HCT116 (cell line): ENCODE results near the gene CHCHD3. TPM values are rescaled to one million over a fixed set of nuclear protein-coding genes. Genes with fewer than 3 reads are reported as not detected.

ENCODE experiments used
- ATAC-seq: fragments of 200-7000 bp; cut with Tn5 transposase; 2 replicates; pipeline ENCODE4 v1.9.1; 2020; ENCODE audit warnings: mild to moderate bottlenecking, moderate library complexity
- BruUV-seq: library from RNA; stranded (reverse); fragments of 400-500 nt; replicated peaks from 2 replicates; lab custom pipeline; 2021; lab: Mats Ljungman, UMichigan
- CTCF ChIA-PET: fragments of 300-600 bp; sonication (Branson Sonifier 250); formaldehyde crosslinking; loops from one replicate; lab custom pipeline; 2021; ENCODE audit warnings: antibody characterized with exemption; lab: Charles Lee
- POLR2A ChIA-PET: fragments of 300-600, 350-600 bp; sonication (Branson Sonifier 250); formaldehyde crosslinking; loops from one replicate; lab custom pipeline; 2021; ENCODE audit warnings: antibody characterized with exemption; lab: Charles Lee
- RAD21 ChIA-PET, 2 experiments: fragments of 300-600 bp; sonication (Branson Sonifier 250); formaldehyde crosslinking; loops; one replicate each; lab custom pipeline; 2023; ENCODE audit warnings: low total read pairs in 2 of 2; ENCODE audit not compliant: uncharacterized antibody in 2 of 2, unreplicated experiment in 2 of 2, low non-redundant PET in 1 of 2; lab: Charles Lee
- DNase-seq: peaks from one replicate; pipeline ENCODE4 v3.0.0-alpha.2; 2010; ENCODE audit warnings: low read depth, low spot score
- H2AFZ ChIP-seq: fragments of 200-600 bp; shearing (Covaris generic), sonication (generic); 2 replicates; pipeline ENCODE4 v1.6.1; 2017; ENCODE audit warnings: low read depth, mixed run types, mixed read lengths, antibody characterized with exemption, low read length; ENCODE audit not compliant: poor library complexity, severe bottlenecking
- H3K27ac ChIP-seq: 2 replicates; pipeline ENCODE4 v1.5.1; 2012; ENCODE audit warnings: low read depth, low read length
- H3K27me3 ChIP-seq: fragments of 200-600 bp; sonication (generic); 2 replicates; pipeline ENCODE4 v1.6.1; 2016; ENCODE audit warnings: mixed run types, low read length, mixed read lengths; ENCODE audit not compliant: insufficient read depth
- H3K36me3 ChIP-seq, 2 experiments: fragments of 200-500 bp in 1 of 2; fragments of 200-600 bp in 1 of 2; sonication (Bioruptor generic) in 1 of 2; sonication (generic) in 1 of 2; 2 replicates each; pipeline versions ENCODE4 v1.5.1 to v1.6.1; 2014 to 2016; ENCODE audit warnings: low read length in 2 of 2, inconsistent platforms in 1 of 2, mixed read lengths in 1 of 2, mixed run types in 1 of 2; ENCODE audit not compliant: insufficient read depth in 2 of 2, control insufficient read depth in 1 of 2
- H3K4me1 ChIP-seq, 2 experiments: fragments of 200-600 bp in 1 of 2; sonication (generic) in 1 of 2; 2 replicates each; pipeline versions ENCODE4 v1.5.1 to v1.6.1; 2012 to 2017; ENCODE audit warnings: low read length in 2 of 2, inconsistent platforms in 1 of 2, mild to moderate bottlenecking in 1 of 2, mixed read lengths in 1 of 2, mixed run types in 1 of 2, moderate library complexity in 1 of 2; ENCODE audit not compliant: insufficient read depth in 2 of 2, control insufficient read depth in 1 of 2
- H3K4me2 ChIP-seq: fragments of 200-600 bp; sonication (generic); 2 replicates; pipeline ENCODE4 v1.6.1; 2017; ENCODE audit warnings: mixed run types, low read length, mixed read lengths
- H3K4me3 ChIP-seq, 2 experiments: fragments of 200-600 bp in 1 of 2; sonication (generic) in 1 of 2; replicated peaks in 1 of 2; 2 replicates each; pipeline ENCODE4 v1.5.1; 2011 to 2016; ENCODE audit warnings: low read length in 2 of 2, control low read depth in 1 of 2, low read depth in 1 of 2, mild to moderate bottlenecking in 1 of 2, mixed read lengths in 1 of 2, mixed run types in 1 of 2
- H3K79me2 ChIP-seq: fragments of 200-600 bp; sonication (generic); 2 replicates; pipeline ENCODE4 v1.6.1; 2017; ENCODE audit warnings: mild to moderate bottlenecking, mixed run types, low read length, moderate library complexity, mixed read lengths; ENCODE audit not compliant: insufficient read depth
- H3K9ac ChIP-seq: fragments of 200-600 bp; sonication (generic); 2 replicates; pipeline ENCODE4 v1.6.1; 2016; ENCODE audit warnings: low read length, mixed read lengths
- H3K9me2 ChIP-seq: fragments of 200-600 bp; sonication (generic), shearing (Covaris generic); 2 replicates; pipeline ENCODE4 v1.6.1; 2017; ENCODE audit warnings: mixed run types, mild to moderate bottlenecking, moderate library complexity; ENCODE audit not compliant: insufficient read depth
- H3K9me3 ChIP-seq, 2 experiments: fragments of 200-500 bp in 1 of 2; fragments of 200-600 bp in 1 of 2; sonication (Bioruptor generic) in 1 of 2; sonication (generic) in 1 of 2; 2 replicates each; pipeline ENCODE4 v1.6.1; 2014 to 2017; ENCODE audit warnings: low read length in 2 of 2, mixed read lengths in 2 of 2, inconsistent platforms in 1 of 2, low read depth in 1 of 2, mild to moderate bottlenecking in 1 of 2, mixed run types in 1 of 2, moderate library complexity in 1 of 2; ENCODE audit not compliant: control insufficient read depth in 1 of 2, insufficient read depth in 1 of 2
- H4K20me1 ChIP-seq: fragments of 200-600 bp; sonication (generic), shearing (Covaris generic); 2 replicates; pipeline ENCODE4 v1.6.1; 2017; ENCODE audit warnings: mixed run types, mild to moderate bottlenecking, moderate library complexity; ENCODE audit not compliant: insufficient read depth
- CBX3 ChIP-seq: IDR thresholded peaks from 2 replicates; pipeline ENCODE4 v1.6.1; 2012; ENCODE audit warnings: low read depth
- EGR1 ChIP-seq: IDR thresholded peaks from 2 replicates; pipeline ENCODE4 v1.6.1; 2012; ENCODE audit warnings: low read depth
- ELF1 ChIP-seq: IDR thresholded peaks from 2 replicates; pipeline ENCODE4 v1.6.1; 2012; ENCODE audit warnings: low read depth, borderline replicate concordance
- EZH2 ChIP-seq: fragments of 200-600 bp; sonication (generic); IDR thresholded peaks from 2 replicates; pipeline ENCODE4 v1.6.1; 2017; ENCODE audit warnings: antibody characterized with exemption, mixed run types
- EZH2phosphoT487 ChIP-seq: fragments of 200-600 bp; IDR thresholded peaks from 2 replicates; pipeline ENCODE4 v1.6.1; 2018; ENCODE audit warnings: antibody characterized with exemption, borderline replicate concordance
- JUND ChIP-seq: IDR thresholded peaks from 2 replicates; pipeline ENCODE4 v1.6.1; 2012
- POLR2A ChIP-seq: IDR thresholded peaks from 2 replicates; pipeline ENCODE4 v1.7.0; 2011; ENCODE audit warnings: borderline replicate concordance; ENCODE audit not compliant: insufficient read depth, insufficient read length; ENCODE audit errors: extremely low read depth
- POLR2AphosphoS5 ChIP-seq: IDR thresholded peaks from 2 replicates; pipeline ENCODE4 v1.6.1; 2011; ENCODE audit warnings: mild to moderate bottlenecking, low read depth, low read length, moderate library complexity
- SIN3A ChIP-seq: IDR thresholded peaks from 2 replicates; pipeline ENCODE4 v1.6.1; 2012; ENCODE audit warnings: low read depth
- SP1 ChIP-seq: IDR thresholded peaks from 2 replicates; pipeline ENCODE4 v1.6.1; 2012; ENCODE audit warnings: low read depth
- TCF7L2 ChIP-seq: IDR thresholded peaks from 2 replicates; pipeline ENCODE4 v1.7.0; 2011; ENCODE audit warnings: borderline replicate concordance, inconsistent platforms; ENCODE audit not compliant: insufficient read depth, insufficient read length; ENCODE audit errors: extremely low read depth
- ZFX ChIP-seq: fragments of 450-650 bp; IDR thresholded peaks from 2 replicates; pipeline ENCODE4 v1.6.1; 2017
- intact Hi-C: fragments of 100-400 bp; cut with micrococcal nuclease; formaldehyde crosslinking; loops from 2 replicates; pipeline ENCODE4 v1.10.0; 2022
- total RNA-seq: library from RNA; stranded (reverse); gene quantifications from one replicate; pipeline ENCODE4 v1.2.1, GENCODE V29; 2021; ENCODE audit not compliant: unreplicated experiment
- TF ChIP-seq, protein P1 (sequence below), 3 experiments: fragments of 200-600 bp in 1 of 3; sonication (generic) in 1 of 3; IDR thresholded peaks in 2 of 3; conservative IDR thresholded peaks in 1 of 3; 2 replicates each; pipeline ENCODE4 v1.5.1; 2012 to 2017; ENCODE audit warnings: low read depth in 2 of 3, low read length in 2 of 3, antibody characterized with exemption in 1 of 3, borderline replicate concordance in 1 of 3, control low read depth in 1 of 3, mild to moderate bottlenecking in 1 of 3, mixed read lengths in 1 of 3, mixed run types in 1 of 3, moderate library complexity in 1 of 3; ENCODE audit not compliant: insufficient read depth in 1 of 3
- TF ChIP-seq, protein P2 (sequence below): IDR thresholded peaks from 2 replicates; pipeline ENCODE4 v1.6.1; 2012; ENCODE audit warnings: low read depth
- TF ChIP-seq, protein P3 (sequence below): IDR thresholded peaks from 2 replicates; pipeline ENCODE4 v1.6.1; 2011; ENCODE audit warnings: mild to moderate bottlenecking, low read length, moderate library complexity; ENCODE audit not compliant: insufficient replicate concordance; ENCODE audit errors: extremely low read depth

Gene CHCHD3
- total RNA-seq, 1 experiment from 2014 or later, result 73.5 TPM

DNA sequence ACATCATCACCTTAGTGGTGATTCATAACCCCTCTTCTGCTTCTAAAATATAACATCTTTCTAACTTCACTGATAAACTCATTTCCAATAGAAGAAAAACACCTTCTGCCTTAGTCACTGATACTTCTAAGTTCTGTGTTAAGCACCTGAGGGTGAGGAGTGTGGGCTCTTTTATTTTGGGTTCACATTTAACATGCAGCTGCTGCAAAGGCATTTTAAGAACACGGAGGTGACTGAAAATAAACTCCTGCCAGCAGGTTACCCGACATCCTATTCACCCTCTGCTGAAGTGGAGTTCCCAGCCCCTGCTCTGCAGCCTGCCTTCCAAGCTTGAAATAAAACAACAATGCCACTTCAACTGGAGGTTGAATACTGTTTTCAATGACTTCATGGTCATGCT, 302.7 kb downstream of the CHCHD3 start (continued):
- TF ChIP-seq, protein P1, sequence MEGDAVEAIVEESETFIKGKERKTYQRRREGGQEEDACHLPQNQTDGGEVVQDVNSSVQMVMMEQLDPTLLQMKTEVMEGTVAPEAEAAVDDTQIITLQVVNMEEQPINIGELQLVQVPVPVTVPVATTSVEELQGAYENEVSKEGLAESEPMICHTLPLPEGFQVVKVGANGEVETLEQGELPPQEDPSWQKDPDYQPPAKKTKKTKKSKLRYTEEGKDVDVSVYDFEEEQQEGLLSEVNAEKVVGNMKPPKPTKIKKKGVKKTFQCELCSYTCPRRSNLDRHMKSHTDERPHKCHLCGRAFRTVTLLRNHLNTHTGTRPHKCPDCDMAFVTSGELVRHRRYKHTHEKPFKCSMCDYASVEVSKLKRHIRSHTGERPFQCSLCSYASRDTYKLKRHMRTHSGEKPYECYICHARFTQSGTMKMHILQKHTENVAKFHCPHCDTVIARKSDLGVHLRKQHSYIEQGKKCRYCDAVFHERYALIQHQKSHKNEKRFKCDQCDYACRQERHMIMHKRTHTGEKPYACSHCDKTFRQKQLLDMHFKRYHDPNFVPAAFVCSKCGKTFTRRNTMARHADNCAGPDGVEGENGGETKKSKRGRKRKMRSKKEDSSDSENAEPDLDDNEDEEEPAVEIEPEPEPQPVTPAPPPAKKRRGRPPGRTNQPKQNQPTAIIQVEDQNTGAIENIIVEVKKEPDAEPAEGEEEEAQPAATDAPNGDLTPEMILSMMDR (IDR thresholded peaks at IDR 0.05 in 2 of 3, conservative IDR thresholded peaks at IDR 0.05 in 1 of 3; ENCODE audit: borderline replicate concordance in 1 of 3, insufficient read depth in 1 of 3, low read depth in 2 of 3, low read length in 2 of 3), result no peak

DNA sequence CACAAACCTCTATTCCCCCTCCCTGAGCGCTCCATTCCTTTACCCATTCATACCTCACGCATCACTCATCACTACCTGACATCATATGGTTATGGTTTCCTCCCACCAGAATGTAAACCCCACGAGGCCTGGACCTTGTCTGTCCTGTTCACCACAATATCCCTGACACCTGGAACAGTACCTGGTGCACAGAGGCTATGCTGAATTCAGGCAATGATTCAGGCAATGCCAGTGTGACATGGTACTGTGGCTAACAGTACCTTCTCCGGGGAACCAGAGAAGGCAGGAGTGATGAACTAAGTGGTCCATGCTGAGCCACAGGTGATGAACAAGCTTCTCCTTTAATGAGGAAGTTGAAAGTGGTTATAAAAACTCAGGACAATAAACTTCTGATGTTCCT, 303.1 kb downstream of the CHCHD3 start:
- Histone ChIP-seq H3K4me1 (peaks cover 3 to 8% of the 10 kb centered on the region in 2 experiments; a peak in 3 of 4 replicates), H3K27ac (no peak overlapping the region), H3K9me3 (no peaks in the 10 kb centered on the region), H3K4me2 (no peak overlapping the region), H2AFZ (no peak overlapping the region), H3K36me3 (no peaks in the 10 kb centered on the region), H3K27me3 (no peaks in the 10 kb centered on the region), H3K9me2 (no peaks in the 10 kb centered on the region), H3K9ac (no peak overlapping the region), H3K4me3 (no peak overlapping the region), H3K79me2 (no peaks in the 10 kb centered on the region), H4K20me1 (no peaks in the 10 kb centered on the region)
- CTCF ChIA-PET, result no interaction called here
- POLR2A ChIA-PET, result no interaction called here
- ATAC-seq (no peak), DNase-seq (no peak)
- intact Hi-C loops, result no loop called here
- RAD21 ChIA-PET, result no interaction called here
- no TSS peak for BruUV-seq
- TF ChIP-seq EZH2phosphoT487, result no peak
- TF ChIP-seq CBX3, result no peak
- no peak for TF ChIP-seq TCF7L2
- TF ChIP-seq, protein P1 (IDR thresholded peaks at IDR 0.05 in 2 of 3, conservative IDR thresholded peaks at IDR 0.05 in 1 of 3; ENCODE audit: borderline replicate concordance in 1 of 3, insufficient read depth in 1 of 3, low read depth in 2 of 3, low read length in 2 of 3), result no peak
- no peak for TF ChIP-seq ZFX
- no peak for TF ChIP-seq EZH2
- TF ChIP-seq JUND, result no peak
- no peak for TF ChIP-seq POLR2A
- no peak for TF ChIP-seq EGR1
- TF ChIP-seq, protein P2, sequence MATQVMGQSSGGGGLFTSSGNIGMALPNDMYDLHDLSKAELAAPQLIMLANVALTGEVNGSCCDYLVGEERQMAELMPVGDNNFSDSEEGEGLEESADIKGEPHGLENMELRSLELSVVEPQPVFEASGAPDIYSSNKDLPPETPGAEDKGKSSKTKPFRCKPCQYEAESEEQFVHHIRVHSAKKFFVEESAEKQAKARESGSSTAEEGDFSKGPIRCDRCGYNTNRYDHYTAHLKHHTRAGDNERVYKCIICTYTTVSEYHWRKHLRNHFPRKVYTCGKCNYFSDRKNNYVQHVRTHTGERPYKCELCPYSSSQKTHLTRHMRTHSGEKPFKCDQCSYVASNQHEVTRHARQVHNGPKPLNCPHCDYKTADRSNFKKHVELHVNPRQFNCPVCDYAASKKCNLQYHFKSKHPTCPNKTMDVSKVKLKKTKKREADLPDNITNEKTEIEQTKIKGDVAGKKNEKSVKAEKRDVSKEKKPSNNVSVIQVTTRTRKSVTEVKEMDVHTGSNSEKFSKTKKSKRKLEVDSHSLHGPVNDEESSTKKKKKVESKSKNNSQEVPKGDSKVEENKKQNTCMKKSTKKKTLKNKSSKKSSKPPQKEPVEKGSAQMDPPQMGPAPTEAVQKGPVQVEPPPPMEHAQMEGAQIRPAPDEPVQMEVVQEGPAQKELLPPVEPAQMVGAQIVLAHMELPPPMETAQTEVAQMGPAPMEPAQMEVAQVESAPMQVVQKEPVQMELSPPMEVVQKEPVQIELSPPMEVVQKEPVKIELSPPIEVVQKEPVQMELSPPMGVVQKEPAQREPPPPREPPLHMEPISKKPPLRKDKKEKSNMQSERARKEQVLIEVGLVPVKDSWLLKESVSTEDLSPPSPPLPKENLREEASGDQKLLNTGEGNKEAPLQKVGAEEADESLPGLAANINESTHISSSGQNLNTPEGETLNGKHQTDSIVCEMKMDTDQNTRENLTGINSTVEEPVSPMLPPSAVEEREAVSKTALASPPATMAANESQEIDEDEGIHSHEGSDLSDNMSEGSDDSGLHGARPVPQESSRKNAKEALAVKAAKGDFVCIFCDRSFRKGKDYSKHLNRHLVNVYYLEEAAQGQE, result no peak
- TF ChIP-seq POLR2AphosphoS5, result no peak
- TF ChIP-seq SP1, result no peak
- TF ChIP-seq, protein P3, sequence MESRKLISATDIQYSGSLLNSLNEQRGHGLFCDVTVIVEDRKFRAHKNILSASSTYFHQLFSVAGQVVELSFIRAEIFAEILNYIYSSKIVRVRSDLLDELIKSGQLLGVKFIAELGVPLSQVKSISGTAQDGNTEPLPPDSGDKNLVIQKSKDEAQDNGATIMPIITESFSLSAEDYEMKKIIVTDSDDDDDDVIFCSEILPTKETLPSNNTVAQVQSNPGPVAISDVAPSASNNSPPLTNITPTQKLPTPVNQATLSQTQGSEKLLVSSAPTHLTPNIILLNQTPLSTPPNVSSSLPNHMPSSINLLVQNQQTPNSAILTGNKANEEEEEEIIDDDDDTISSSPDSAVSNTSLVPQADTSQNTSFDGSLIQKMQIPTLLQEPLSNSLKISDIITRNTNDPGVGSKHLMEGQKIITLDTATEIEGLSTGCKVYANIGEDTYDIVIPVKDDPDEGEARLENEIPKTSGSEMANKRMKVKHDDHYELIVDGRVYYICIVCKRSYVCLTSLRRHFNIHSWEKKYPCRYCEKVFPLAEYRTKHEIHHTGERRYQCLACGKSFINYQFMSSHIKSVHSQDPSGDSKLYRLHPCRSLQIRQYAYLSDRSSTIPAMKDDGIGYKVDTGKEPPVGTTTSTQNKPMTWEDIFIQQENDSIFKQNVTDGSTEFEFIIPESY, result no peak
- TF ChIP-seq ELF1, result no peak
- no peak for TF ChIP-seq SIN3A
